ENCODE results near the gene RCAN1.

GRCh38 chr21:34560021-34560420 lies 54.9 kb downstream of the RCAN1 start:
- TF ChIP-seq POLR2A (IDR thresholded peaks at IDR 0.05; ENCODE audit: low read depth, low read length): no peak
- no peak for TF ChIP-seq TAF1 (IDR thresholded peaks at IDR 0.05; ENCODE audit: borderline replicate concordance, low read depth, low read length)
